HG02885 (cell line): Measurements from ENCODE around the gene IMPA2.

Experiments used
- ATAC-seq: cut with Tn5 transposase; IDR thresholded peaks from one replicate; pipeline ENCODE4 v1.9.1; 2021; ENCODE audit warnings: mild to moderate bottlenecking; ENCODE audit not compliant: unreplicated experiment, poor library complexity

IMPA2 gene

GRCh38 chr18:12005538-12006487, 24.5 kb downstream of the IMPA2 start:
- no peak for ATAC-seq

GRCh38 chr18:12006488-12006840, 25.2 kb downstream of the IMPA2 start:
- ATAC-seq: no peak

GRCh38 chr18:12007063-12007462, 25.8 kb downstream of the IMPA2 start:
- no peak for ATAC-seq

- no peak for ATAC-seq
Observed at GRCh38 chr18:12008181-12008767, 27.0 kb downstream of the IMPA2 start.

GRCh38 chr18:12008842-12009580, 27.7 kb downstream of the IMPA2 start:
- no peak for ATAC-seq

GRCh38 chr18:12009581-12010140, 28.4 kb downstream of the IMPA2 start:
- ATAC-seq: no peak

- no peak for ATAC-seq
Observed at GRCh38 chr18:12010187-12010802, 29.0 kb downstream of the IMPA2 start.

- ATAC-seq: no peak
Observed at GRCh38 chr18:12011199-12011956, 30.1 kb downstream of the IMPA2 start.

GRCh38 chr18:12011957-12012549, 30.7 kb downstream of the IMPA2 start:
- ATAC-seq: no peak

- no peak for ATAC-seq
Observed at GRCh38 chr18:12012697-12013096, 31.4 kb downstream of the IMPA2 start.

- ATAC-seq: no peak
Observed at GRCh38 chr18:12013186-12013916, 32.0 kb downstream of the IMPA2 start.

GRCh38 chr18:12014086-12014485, 32.8 kb downstream of the IMPA2 start:
- ATAC-seq: no peak

GRCh38 chr18:12014521-12015415, 33.5 kb downstream of the IMPA2 start:
- no peak for ATAC-seq

- no peak for ATAC-seq
Observed at GRCh38 chr18:12015416-12016062, 34.2 kb downstream of the IMPA2 start.

GRCh38 chr18:12017081-12017480, 35.8 kb downstream of the IMPA2 start:
- no peak for ATAC-seq

- no peak for ATAC-seq
Observed at GRCh38 chr18:12018861-12019260, 37.6 kb downstream of the IMPA2 start.

GRCh38 chr18:12021077-12021476, 39.8 kb downstream of the IMPA2 start:
- ATAC-seq: no peak
